Fibroblast of lung (primary cell): Measurements from ENCODE around the gene NECTIN3. TPM values are rescaled to one million over a fixed set of nuclear protein-coding genes. Genes with fewer than 3 reads are reported as not detected.

Experiments used
- DNase-seq, 2 donors: peaks; one replicate each; pipeline versions ENCODE4 v3.0.0 to v3.0.0-alpha.2; 2010; ENCODE audit warnings: low read depth in 2 of 2
- H2AFZ ChIP-seq: 2 replicates; pipeline ENCODE4 v1.5.1; 2012; ENCODE audit warnings: low read length, control low read depth, inconsistent platforms
- H3K27ac ChIP-seq: 2 replicates; pipeline ENCODE4 v1.5.1; 2011; ENCODE audit warnings: low read length, control low read depth; ENCODE audit not compliant: insufficient read depth
- H3K27me3 ChIP-seq: 2 replicates; pipeline ENCODE4 v1.5.1; 2011; ENCODE audit warnings: mild to moderate bottlenecking, low read length; ENCODE audit not compliant: control insufficient read depth, insufficient read depth
- H3K36me3 ChIP-seq: 2 replicates; pipeline ENCODE4 v1.5.1; 2011; ENCODE audit warnings: low read length; ENCODE audit not compliant: control insufficient read depth, insufficient read depth
- H3K4me1 ChIP-seq: 2 replicates; pipeline ENCODE4 v1.5.1; 2011; ENCODE audit warnings: low read length; ENCODE audit not compliant: control insufficient read depth, insufficient read depth; ENCODE audit errors: extremely low read depth
- H3K4me2 ChIP-seq: 2 replicates; pipeline ENCODE4 v1.5.1; 2011; ENCODE audit warnings: low read length, control low read depth; ENCODE audit not compliant: insufficient read depth; ENCODE audit errors: extremely low read depth
- H3K4me3 ChIP-seq, 4 experiments: fragments of 200-600 bp in 1 of 4; sonication (generic) in 1 of 4; replicated peaks in 1 of 4; 2 replicates each; pipeline ENCODE4 v1.5.1; 2011 to 2016; ENCODE audit warnings: low read length in 4 of 4, low read depth in 3 of 4, mild to moderate bottlenecking in 3 of 4, control low read depth in 2 of 4, inconsistent platforms in 1 of 4, mixed read lengths in 1 of 4; ENCODE audit not compliant: insufficient read depth in 1 of 4; ENCODE audit errors: control extremely low read depth in 1 of 4
- H3K79me2 ChIP-seq: 2 replicates; pipeline ENCODE4 v1.5.1; 2012; ENCODE audit warnings: mild to moderate bottlenecking, low read length, inconsistent platforms; ENCODE audit not compliant: control insufficient read depth, insufficient read depth
- H3K9ac ChIP-seq: 2 replicates; pipeline ENCODE4 v1.5.1; 2011; ENCODE audit warnings: mild to moderate bottlenecking, low read length, control low read depth; ENCODE audit not compliant: insufficient read depth
- H3K9me3 ChIP-seq: 2 replicates; pipeline ENCODE4 v1.5.1; 2012; ENCODE audit warnings: low read depth, low read length; ENCODE audit not compliant: control insufficient read depth, insufficient read depth
- H4K20me1 ChIP-seq: 2 replicates; pipeline ENCODE4 v1.5.1; 2011; ENCODE audit warnings: low read length; ENCODE audit not compliant: control insufficient read depth, insufficient read depth; ENCODE audit errors: extremely low read depth
- CTCF ChIP-seq, 2 donors: IDR thresholded peaks in 1 of 2; conservative IDR thresholded peaks in 1 of 2; 1 replicate in 1 of 2; 2 replicates in 1 of 2; pipeline ENCODE4 v1.5.1; 2011 to 2012; ENCODE audit warnings: low read length in 2 of 2, control low read depth in 1 of 2, inconsistent platforms in 1 of 2, low read depth in 1 of 2, mild to moderate bottlenecking in 1 of 2
- EZH2 ChIP-seq: IDR thresholded peaks from 2 replicates; pipeline ENCODE4 v1.5.1; 2012; ENCODE audit warnings: low read length, control low read depth, mild to moderate bottlenecking; ENCODE audit errors: missing control alignments
- polyA plus RNA-seq, 2 donors: library from polyadenylated mRNA; depleted of rRNA in 1 of 2; stranded (reverse) in 1 of 2; unstranded in 1 of 2; fragments of >200 nt; gene quantifications; 2 replicates each; pipeline ENCODE4 v1.2.1, GENCODE V29; 2011 to 2012; ENCODE audit warnings: missing spikeins in 1 of 2
- total RNA-seq: library from RNA; depleted of rRNA; stranded (reverse); fragments of >200 nt; gene quantifications from 2 replicates; pipeline ENCODE4 v1.2.1, GENCODE V29; 2014

NECTIN3 gene
- total and polyA plus RNA-seq, 2 donors (not counting 1 experiment from before 2014, with no cell fraction given): 46.9 to 58.1 TPM

GRCh38 chr3:111152496-111152895 is 80.9 kb downstream of the NECTIN3 start:
- Histone ChIP-seq H3K27me3 (no peaks in the 10 kb centered on the region), H3K79me2 (no peaks in the 10 kb centered on the region), H3K4me1 (peaks cover 4% of the 10 kb centered on the region), H2AFZ (no peak overlapping the region), H3K4me2 (peak overlapping the region; percentile 9), H3K9ac (no peak overlapping the region), H3K27ac (no peak overlapping the region), H3K36me3 (no peaks in the 10 kb centered on the region), H3K4me3 (no peak overlapping the region), H3K9me3 (no peaks in the 10 kb centered on the region), H4K20me1 (no peaks in the 10 kb centered on the region)
- peak; percentile 6 to 33 for DNase-seq
- TF ChIP-seq CTCF (conservative IDR thresholded peaks at IDR 0.05 in 1 of 2, IDR thresholded peaks at IDR 0.05 in 1 of 2; ENCODE audit: low read depth in 1 of 2, low read length in 2 of 2) (no peak), EZH2 (no peak)

- H3K27me3 ChIP-seq: no peaks in the 10 kb centered on the region
- no peak overlapping the region for H3K9ac ChIP-seq
- H3K36me3 ChIP-seq: no peaks in the 10 kb centered on the region
- no peak overlapping the region for H3K4me2 ChIP-seq
- peak in 1 of 2 donors; percentile 20 for DNase-seq
- no peak overlapping the region for H2AFZ ChIP-seq
- H3K9me3 ChIP-seq: no peaks in the 10 kb centered on the region
- H3K4me3 ChIP-seq: no peak overlapping the region
- H3K79me2 ChIP-seq: no peaks in the 10 kb centered on the region
- no peak overlapping the region for H3K27ac ChIP-seq
- TF ChIP-seq EZH2 (no peak), CTCF (conservative IDR thresholded peaks at IDR 0.05 in 1 of 2, IDR thresholded peaks at IDR 0.05 in 1 of 2; ENCODE audit: low read depth in 1 of 2, low read length in 2 of 2) (no peak)
- no peaks in the 10 kb centered on the region for H4K20me1 ChIP-seq
- H3K4me1 ChIP-seq: peaks cover 4% of the 10 kb centered on the region
Observed at GRCh38 chr3:111156517-111156916, 84.9 kb downstream of the NECTIN3 start.

GRCh38 chr3:111159391-111159790 is 87.8 kb downstream of the NECTIN3 start:
- no peak overlapping the region for H2AFZ ChIP-seq
- H4K20me1 ChIP-seq: no peaks in the 10 kb centered on the region
- H3K79me2 ChIP-seq: no peaks in the 10 kb centered on the region
- H3K4me1 ChIP-seq: no peaks in the 10 kb centered on the region
- no peak overlapping the region for H3K27ac ChIP-seq
- no peaks in the 10 kb centered on the region for H3K9me3 ChIP-seq
- no peaks in the 10 kb centered on the region for H3K36me3 ChIP-seq
- no peaks in the 10 kb centered on the region for H3K27me3 ChIP-seq
- no peak overlapping the region for H3K4me3 ChIP-seq
- H3K9ac ChIP-seq: no peak overlapping the region
- peak in 1 of 2 donors; percentile 36 for DNase-seq
- TF ChIP-seq EZH2 (no peak), CTCF (conservative IDR thresholded peaks at IDR 0.05 in 1 of 2, IDR thresholded peaks at IDR 0.05 in 1 of 2; ENCODE audit: low read depth in 1 of 2, low read length in 2 of 2) (no peak)
- no peak overlapping the region for H3K4me2 ChIP-seq
